T-cell (primary cell): ENCODE results near the gene DOCK9. TPM values are rescaled to one million over a fixed set of nuclear protein-coding genes. Genes with fewer than 3 reads are reported as not detected.
"Not testable (repeated sequence)": the region's sequence is repeated elsewhere in the genome, so short reads cannot be mapped to it uniquely, and the experiment has no call there.

Source experiments
- ATAC-seq, 4 experiments: fragments of 200-7000 bp in 3 of 4; fragments of 150-1000 bp in 1 of 4; cut with Tn5 transposase; replicated peaks in 1 of 4; 1 replicate in 3 of 4; 2 replicates in 1 of 4; pipeline ENCODE4 v1.10.0; 2021; ENCODE audit warnings: moderate library complexity in 3 of 4, mild to moderate bottlenecking in 2 of 4, moderate number of reproducible peaks in 1 of 4
- CTCF ChIA-PET, 2 donors: fragments of 300-600 bp; sonication (Branson Sonifier 250); formaldehyde crosslinking; loops; one replicate each; lab custom pipeline; 2022; ENCODE audit warnings: antibody characterized with exemption in 2 of 2; lab: Charles Lee
- POLR2A ChIA-PET, 2 donors: fragments of 300-600 bp; sonication (Branson Sonifier 250); formaldehyde crosslinking; loops; one replicate each; lab custom pipeline; 2022; ENCODE audit warnings: antibody characterized with exemption in 2 of 2; lab: Charles Lee
- DNase-seq, 35 experiments: peaks; one replicate each; pipeline versions ENCODE4 v3.0.0 to v3.0.0-alpha.2; 2013 to 2023
- H3K27ac ChIP-seq: one replicate; pipeline ENCODE4 v1.5.1; 2013; ENCODE audit warnings: low read length
- H3K27me3 ChIP-seq, 2 experiments: replicated peaks in 1 of 2; 1 replicate in 1 of 2; 2 replicates in 1 of 2; pipeline versions ENCODE4 v1.6.1 to v1.7.0; 2013; ENCODE audit warnings: low read length in 1 of 2, mixed read lengths in 1 of 2; ENCODE audit not compliant: control insufficient read depth in 2 of 2, insufficient read depth in 2 of 2; ENCODE audit errors: extremely low read depth in 1 of 2
- H3K36me3 ChIP-seq, 2 donors: 1 replicate in 1 of 2; 2 replicates in 1 of 2; pipeline versions ENCODE4 v1.6.1 to v1.7.0; 2013; ENCODE audit warnings: low read length in 1 of 2; ENCODE audit not compliant: control insufficient read depth in 2 of 2, insufficient read depth in 1 of 2; ENCODE audit errors: extremely low read depth in 1 of 2
- H3K4me1 ChIP-seq, 2 experiments: 1 replicate in 1 of 2; 2 replicates in 1 of 2; pipeline versions ENCODE4 v1.6.1 to v1.7.0; 2013; ENCODE audit warnings: low read length in 2 of 2, mixed read lengths in 1 of 2; ENCODE audit not compliant: insufficient read depth in 2 of 2, control insufficient read depth in 1 of 2; ENCODE audit errors: extremely low read depth in 1 of 2
- H3K4me3 ChIP-seq, 2 donors: 1 replicate in 1 of 2; 2 replicates in 1 of 2; pipeline versions ENCODE4 v1.5.1 to v1.7.0; 2013; ENCODE audit warnings: mild to moderate bottlenecking in 2 of 2, low read length in 1 of 2, moderate library complexity in 1 of 2; ENCODE audit not compliant: control insufficient read depth in 1 of 2; ENCODE audit errors: extremely low read depth in 1 of 2
- H3K9me3 ChIP-seq: 2 replicates; pipeline ENCODE4 v1.7.0; 2013
- H3K27ac Mint-ChIP-seq, 2 donors: one replicate each; pipeline ENCODE4 v1.8.0; 2020 to 2021; ENCODE audit warnings: mild to moderate bottlenecking in 2 of 2, mixed read lengths in 2 of 2
- H3K27me3 Mint-ChIP-seq, 2 donors: one replicate each; pipeline ENCODE4 v1.8.0; 2021 to 2022; ENCODE audit warnings: mixed read lengths in 2 of 2
- H3K36me3 Mint-ChIP-seq: one replicate; pipeline ENCODE4 v1.8.0; 2021; ENCODE audit warnings: mixed read lengths
- H3K4me1 Mint-ChIP-seq, 3 donors: one replicate each; pipeline ENCODE4 v1.8.0; 2020 to 2022; ENCODE audit warnings: mixed read lengths in 3 of 3, mild to moderate bottlenecking in 1 of 3
- H3K4me3 Mint-ChIP-seq, 3 donors: one replicate each; pipeline ENCODE4 v1.8.0; 2020 to 2022; ENCODE audit warnings: mild to moderate bottlenecking in 3 of 3, mixed read lengths in 3 of 3, moderate library complexity in 3 of 3
- H3K9me3 Mint-ChIP-seq, 3 donors: one replicate each; pipeline ENCODE4 v1.8.0; 2020 to 2022; ENCODE audit warnings: mixed read lengths in 3 of 3
- WGBS: methylation state at CpG from one replicate; pipeline ENCODE4 v1.1.5; 2013; ENCODE audit warnings: missing lambda C conversion rate; ENCODE audit not compliant: insufficient coverage; 5-methylcytosine and 5-hydroxymethylcytosine counted together
- total RNA-seq, 35 experiments: library from RNA in 6 of 35; stranded (reverse) in 6 of 35; fragments of 120-200 nt in 1 of 35; gene quantifications; one replicate each; pipeline versions ENCODE4 v1.2.1 to v1.2.4 and lab custom pipeline; 2013 to 2026

DOCK9 gene
- total RNA-seq, 5 donors from 2014 or later (not counting 1 experiment from before 2014, with no cell fraction given), result 96.2 to 170 (median 162) TPM

GRCh38 chr13:98896868-98897144 lies 81.1 kb downstream of the DOCK9 start:
- H3K36me3 ChIP-seq, result peaks cover 3 to 61% of the 10 kb centered on the region in 2 donors
- no peaks in the 10 kb centered on the region for H3K9me3 Mint-ChIP-seq
- WGBS, result 61% methylated on average over 2 of the region's 2 CpGs
- H3K9me3 ChIP-seq, result no peaks in the 10 kb centered on the region
- CTCF ChIA-PET, result interaction anchor here in 1 of 2 donors (0.7 kb wide), 1 partner anchor 213 kb away, joined by 6 read pairs; no protein-coding TSS in a partner anchor
- DNase-seq (no peak), ATAC-seq (no peak)
- H3K27me3 ChIP-seq, result no peaks in the 10 kb centered on the region
- H3K4me3 Mint-ChIP-seq, result no peak overlapping the region
- POLR2A ChIA-PET, result interaction anchor here in 1 of 2 donors (0.5 kb wide), 1 partner anchor 1775 kb away, joined by 5 read pairs; no protein-coding TSS in a partner anchor
- H3K27me3 Mint-ChIP-seq, result no peaks in the 10 kb centered on the region
- H3K4me1 Mint-ChIP-seq, result peaks cover 2 to 15% (median 6%) of the 10 kb centered on the region in 3 donors
- no peak overlapping the region for H3K27ac ChIP-seq
- no peak overlapping the region for H3K4me3 ChIP-seq
- H3K4me1 ChIP-seq, result no peaks in the 10 kb centered on the region
- peaks cover 71% of the 10 kb centered on the region for H3K36me3 Mint-ChIP-seq
- H3K27ac Mint-ChIP-seq, result peak overlapping the region in 1 of 2 donors; percentile 36

DNA sequence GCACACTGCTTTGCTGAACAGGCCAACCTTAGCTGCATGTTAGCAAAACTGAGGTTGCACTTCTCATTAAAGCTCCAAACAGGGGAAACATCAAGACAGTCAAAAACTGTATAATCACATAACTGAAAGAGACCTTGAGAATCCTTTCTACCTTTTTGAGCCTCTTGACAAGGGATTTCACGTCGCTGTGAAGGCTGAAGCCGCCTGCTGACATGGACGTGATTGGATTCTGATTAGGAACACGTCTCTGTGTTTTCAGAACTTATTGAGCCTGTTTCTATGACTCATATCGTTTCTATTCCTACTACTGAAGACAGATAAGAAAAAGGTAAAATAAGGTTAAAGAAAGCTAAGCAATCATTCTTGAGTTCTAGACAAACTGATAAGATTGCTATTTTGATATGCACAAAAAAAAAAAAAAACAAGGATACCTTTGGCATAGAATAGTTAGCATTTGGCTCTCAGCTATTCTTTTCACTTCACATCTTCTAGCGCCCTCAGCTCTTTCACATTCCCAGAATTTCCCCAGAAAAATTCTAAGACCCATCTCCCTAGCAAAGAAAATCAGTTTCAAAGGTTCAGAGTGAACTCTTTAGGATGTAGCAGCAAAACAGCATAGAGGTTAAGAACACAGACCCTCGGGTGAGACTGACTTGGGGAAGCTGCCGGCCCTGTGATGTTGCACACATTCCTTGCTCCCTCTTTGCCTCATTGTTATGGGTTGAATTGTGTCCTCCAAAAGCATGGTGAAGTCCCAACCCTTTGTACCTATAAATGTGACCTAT lies 81.6 kb downstream of the DOCK9 start:
- WGBS, result 100% methylated on average over 5 of the region's 9 CpGs
- ATAC-seq (no peak), DNase-seq (no peak)
- peaks cover 2 to 15% (median 6%) of the 10 kb centered on the region in 3 donors for H3K4me1 Mint-ChIP-seq
- H3K4me1 ChIP-seq, result no peaks in the 10 kb centered on the region
- H3K27me3 ChIP-seq, result no peaks in the 10 kb centered on the region
- no peak overlapping the region for H3K4me3 Mint-ChIP-seq
- no peaks in the 10 kb centered on the region for H3K9me3 ChIP-seq
- H3K36me3 Mint-ChIP-seq, result peaks cover 70% of the 10 kb centered on the region
- POLR2A ChIA-PET, result interaction anchor here in 1 of 2 donors (0.7 kb wide), 1 partner anchor 73 kb away, joined by 3 read pairs; no protein-coding TSS in a partner anchor
- peaks cover 4 to 56% of the 10 kb centered on the region in 2 donors for H3K36me3 ChIP-seq
- no peak overlapping the region for H3K27ac Mint-ChIP-seq
- no peak overlapping the region for H3K4me3 ChIP-seq
- H3K27ac ChIP-seq, result no peak overlapping the region
- H3K27me3 Mint-ChIP-seq, result no peaks in the 10 kb centered on the region
- H3K9me3 Mint-ChIP-seq, result no peaks in the 10 kb centered on the region
- CTCF ChIA-PET, result interaction anchor here in 1 of 2 donors (0.7 kb wide), 1 partner anchor 212 kb away, joined by 6 read pairs; no protein-coding TSS in a partner anchor

- H3K9me3 ChIP-seq, H3K4me3 Mint-ChIP-seq, H3K27ac ChIP-seq, H3K9me3 Mint-ChIP-seq, H3K27me3 Mint-ChIP-seq, H3K4me1 ChIP-seq, H3K27ac Mint-ChIP-seq, ATAC-seq, DNase-seq, H3K27me3 ChIP-seq, H3K4me3 ChIP-seq: not testable (repeated sequence)
- H3K36me3 ChIP-seq, result peaks cover 4 to 54% of the 10 kb centered on the region in 2 donors
- POLR2A ChIA-PET, result interaction anchor here in 1 of 2 donors (0.6 kb wide), 1 partner anchor 100 kb away, joined by 6 read pairs; no protein-coding TSS in a partner anchor
- Mint-ChIP-seq H3K36me3 (peaks cover 63% of the 10 kb centered on the region), H3K4me1 (peaks cover 10 to 19% (median 13%) of the 10 kb centered on the region in 3 donors)
- WGBS, result 100% methylated on average over 1 of the region's 8 CpGs
- CTCF ChIA-PET, result interaction anchor here in 1 of 2 donors (0.6 kb wide), 1 partner anchor 174 kb away, joined by 4 read pairs; no protein-coding TSS in a partner anchor
Observed at GRCh38 chr13:98894814-98895213, 83.0 kb downstream of the DOCK9 start.

DNA sequence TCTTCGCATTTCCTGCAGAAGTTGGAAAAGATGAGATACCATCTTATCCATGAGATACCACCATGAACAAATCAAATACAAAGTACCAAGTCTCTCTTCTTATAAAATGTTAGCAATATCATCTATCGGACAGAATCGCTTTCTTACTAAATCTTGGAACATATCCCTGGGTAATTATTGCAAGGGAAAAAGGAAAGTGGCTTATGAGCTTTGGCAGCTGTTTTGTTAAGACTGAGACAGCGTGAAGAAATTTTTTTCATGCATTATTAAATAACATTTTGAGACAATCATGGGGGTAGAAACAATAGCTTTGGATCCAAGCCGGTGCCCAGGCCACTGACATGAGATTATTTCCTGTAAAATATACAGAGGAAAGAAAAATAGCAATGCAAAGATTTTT lies 84.5 kb downstream of the DOCK9 start:
- Histone ChIP-seq H3K27ac (no peak overlapping the region), H3K4me1 (no peaks in the 10 kb centered on the region), H3K27me3 (no peaks in the 10 kb centered on the region), H3K4me3 (no peak overlapping the region), H3K36me3 (peaks cover 4 to 53% of the 10 kb centered on the region in 2 donors), H3K9me3 (no peaks in the 10 kb centered on the region)
- H3K4me3 Mint-ChIP-seq, result no peak overlapping the region
- H3K4me1 Mint-ChIP-seq, result peaks cover 10 to 19% (median 13%) of the 10 kb centered on the region in 3 donors
- WGBS, result no CpG with 5 or more reads among the region's 5 CpGs
- H3K9me3 Mint-ChIP-seq, result no peaks in the 10 kb centered on the region
- DNase-seq, result no peak
- no peak overlapping the region for H3K27ac Mint-ChIP-seq
- H3K36me3 Mint-ChIP-seq, result peaks cover 55% of the 10 kb centered on the region
- no peaks in the 10 kb centered on the region for H3K27me3 Mint-ChIP-seq
- POLR2A ChIA-PET, result interaction anchor here in 1 of 2 donors (0.5 kb wide), 1 partner anchor 82 kb away, joined by 3 read pairs; no protein-coding TSS in a partner anchor
- CTCF ChIA-PET, result interaction anchor here in 1 of 2 donors (0.6 kb wide), 1 partner anchor 139 kb away, joined by 3 read pairs; no protein-coding TSS in a partner anchor
- ATAC-seq, result no peak

- Mint-ChIP-seq H3K4me1 (peaks cover 8 to 19% (median 13%) of the 10 kb centered on the region in 3 donors), H3K27ac (peak overlapping the region in 1 of 2 donors; percentile 15), H3K9me3 (no peaks in the 10 kb centered on the region), H3K36me3 (peaks cover 56% of the 10 kb centered on the region), H3K27me3 (no peaks in the 10 kb centered on the region), H3K4me3 (no peak overlapping the region)
- WGBS, result 100% methylated on average over 2 of the region's 5 CpGs
- Histone ChIP-seq H3K36me3 (peaks cover 4 to 53% of the 10 kb centered on the region in 2 donors), H3K27me3 (no peaks in the 10 kb centered on the region), H3K27ac (no peak overlapping the region), H3K4me1 (no peaks in the 10 kb centered on the region), H3K9me3 (no peaks in the 10 kb centered on the region), H3K4me3 (no peak overlapping the region)
- ATAC-seq, result no peak
- no peak for DNase-seq
- POLR2A ChIA-PET, result interaction anchor here in 1 of 2 donors (0.6 kb wide), 1 partner anchor 177 kb away, joined by 3 read pairs; no protein-coding TSS in a partner anchor
- CTCF ChIA-PET, result interaction anchor here in 1 of 2 donors (0.6 kb wide), 1 partner anchor 140 kb away, joined by 3 read pairs; no protein-coding TSS in a partner anchor
Observed at GRCh38 chr13:98892821-98893220, 85.0 kb downstream of the DOCK9 start.

DNA sequence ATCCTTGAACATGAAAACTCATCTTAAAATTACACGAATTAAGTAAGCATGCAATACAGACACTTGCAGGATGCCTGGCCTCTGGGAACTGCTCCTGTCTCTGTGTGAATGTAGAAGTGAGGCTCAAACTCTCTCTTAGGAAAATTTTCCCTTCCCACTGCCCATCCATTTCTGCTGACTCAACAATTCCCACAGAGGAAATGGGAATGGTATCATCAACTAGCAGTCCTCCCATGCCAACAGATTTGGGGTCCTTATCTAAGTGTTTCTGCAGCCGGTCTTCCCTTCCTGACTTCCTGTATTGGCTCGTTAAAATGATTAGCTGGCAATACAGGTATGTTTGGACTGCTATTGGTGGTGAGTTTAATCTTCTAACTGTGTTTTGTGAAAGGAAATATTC lies 85.8 kb downstream of the DOCK9 start:
- Mint-ChIP-seq H3K36me3 (peaks cover 51% of the 10 kb centered on the region), H3K9me3 (no peaks in the 10 kb centered on the region), H3K4me1 (peaks cover 8 to 15% (median 10%) of the 10 kb centered on the region in 3 donors), H3K27ac (no peak overlapping the region), H3K4me3 (no peak overlapping the region), H3K27me3 (no peaks in the 10 kb centered on the region)
- no peaks in the 10 kb centered on the region for H3K9me3 ChIP-seq
- no peaks in the 10 kb centered on the region for H3K27me3 ChIP-seq
- no CpG with 5 or more reads among the region's 3 CpGs for WGBS
- H3K4me1 ChIP-seq, result no peaks in the 10 kb centered on the region
- peaks cover 4 to 47% of the 10 kb centered on the region in 2 donors for H3K36me3 ChIP-seq
- H3K4me3 ChIP-seq, result no peak overlapping the region
- CTCF ChIA-PET, result interaction anchor here in 1 of 2 donors (0.6 kb wide), 1 partner anchor 341 kb away, joined by 3 read pairs; no protein-coding TSS in a partner anchor
- ATAC-seq (no peak), DNase-seq (no peak)
- POLR2A ChIA-PET, result no interaction called here
- no peak overlapping the region for H3K27ac ChIP-seq
